NCI-H446 treated with DMSO at 0.1 percent for 48 hours (cell line): ENCODE measurements around the gene CHRNA10.

Source experiments
- DNase-seq: peaks from one replicate; lab custom pipeline; 2025; lab: John Stamatoyannopoulos, UW

The CHRNA10 gene

GRCh38 chr11:3671334-3672254, at the start of gene CHRNA10:
Gene CHRNA10, minus strand, starts transcription at chr11:3671384. Its CDS starts 72 bp downstream, at chr11:3671312.
- DNase-seq, result no peak

GRCh38 chr11:3712274-3712673, 41.1 kb upstream of the CHRNA10 start:
- no peak for DNase-seq

GRCh38 chr11:3710485-3711259, 39.5 kb upstream of the CHRNA10 start:
- DNase-seq, result no peak

- DNase-seq, result no peak
These were observed 38.8 kb upstream of the CHRNA10 start for GRCh38 chr11:3709977-3710376.

GRCh38 chr11:3707176-3707575, 36.0 kb upstream of the CHRNA10 start:
- DNase-seq, result no peak

- no peak for DNase-seq
These were observed 32.2 kb upstream of the CHRNA10 start for GRCh38 chr11:3703383-3703782.

- no peak for DNase-seq
These were observed 29.7 kb upstream of the CHRNA10 start for GRCh38 chr11:3700910-3701309.

GRCh38 chr11:3700410-3700809, 29.2 kb upstream of the CHRNA10 start:
- DNase-seq, result no peak

GRCh38 chr11:3686751-3687150, 15.6 kb upstream of the CHRNA10 start:
- DNase-seq, result no peak

GRCh38 chr11:3685923-3686322, 14.7 kb upstream of the CHRNA10 start:
- DNase-seq, result no peak

GRCh38 chr11:3684819-3685172, 13.6 kb upstream of the CHRNA10 start:
- DNase-seq, result no peak

- no peak for DNase-seq
These were observed 13.1 kb upstream of the CHRNA10 start for GRCh38 chr11:3684129-3684818.

GRCh38 chr11:3683039-3683438, 11.9 kb upstream of the CHRNA10 start:
- no peak for DNase-seq

GRCh38 chr11:3679077-3679476, 7.9 kb upstream of the CHRNA10 start:
- no peak for DNase-seq

- no peak for DNase-seq
These were observed 4.8 kb upstream of the CHRNA10 start for GRCh38 chr11:3675971-3676370.

GRCh38 chr11:3674189-3674588, 3.0 kb upstream of the CHRNA10 start:
- DNase-seq, result no peak

GRCh38 chr11:3669742-3670183, 1.4 kb downstream of the CHRNA10 start:
- DNase-seq, result no peak

- no peak for DNase-seq
These were observed 2.1 kb downstream of the CHRNA10 start for GRCh38 chr11:3669128-3669527.

GRCh38 chr11:3667149-3668035, 3.8 kb downstream of the CHRNA10 start:
- no peak for DNase-seq

GRCh38 chr11:3666023-3666530, 5.1 kb downstream of the CHRNA10 start:
- no peak for DNase-seq

- DNase-seq, result no peak
These were observed 5.7 kb downstream of the CHRNA10 start for GRCh38 chr11:3665336-3666022.
